ENCODE measurements around the gene DIP2B. TPM values are rescaled to one million over a fixed set of nuclear protein-coding genes. Genes with fewer than 3 reads are reported as not detected.

DIP2B gene
- total RNA-seq, 1 donor from 2014 or later, result 21.1 TPM

GRCh38 chr12:50533203-50533584 lies 28.4 kb downstream of the DIP2B start:
- Histone ChIP-seq H3K27me3 (ENCODE audit: control insufficient read depth, insufficient read depth, low read length) (no peaks in the 10 kb centered on the region), H3K36me3 (ENCODE audit: control insufficient read depth, insufficient read depth, low read length) (no peaks in the 10 kb centered on the region), H3K4me3 (ENCODE audit: low read depth, low read length) (no peak overlapping the region)
- no peak for FAIRE-seq
- DNase-seq (ENCODE audit: low read depth), result peak; percentile 62
- no peak for TF ChIP-seq CTCF (IDR thresholded peaks at IDR 0.05; ENCODE audit: insufficient read depth, low read length, severe bottlenecking)

- Histone ChIP-seq H3K4me3 (ENCODE audit: low read depth, low read length) (no peak overlapping the region), H3K36me3 (ENCODE audit: control insufficient read depth, insufficient read depth, low read length) (no peaks in the 10 kb centered on the region), H3K27me3 (ENCODE audit: control insufficient read depth, insufficient read depth, low read length) (no peaks in the 10 kb centered on the region)
- TF ChIP-seq CTCF (IDR thresholded peaks at IDR 0.05; ENCODE audit: insufficient read depth, low read length, severe bottlenecking), result no peak
- DNase-seq (ENCODE audit: low read depth) (no peak), FAIRE-seq (no peak)
Observed at GRCh38 chr12:50533971-50534370, 29.2 kb downstream of the DIP2B start.

GRCh38 chr12:50536831-50537537 lies 32.2 kb downstream of the DIP2B start:
- Histone ChIP-seq H3K27me3 (ENCODE audit: control insufficient read depth, insufficient read depth, low read length) (no peaks in the 10 kb centered on the region), H3K4me3 (ENCODE audit: low read depth, low read length) (no peak overlapping the region), H3K36me3 (ENCODE audit: control insufficient read depth, insufficient read depth, low read length) (no peaks in the 10 kb centered on the region)
- no peak for TF ChIP-seq CTCF (IDR thresholded peaks at IDR 0.05; ENCODE audit: insufficient read depth, low read length, severe bottlenecking)
- DNase-seq (ENCODE audit: low read depth), result no peak
- FAIRE-seq, result no peak

GRCh38 chr12:50537538-50537919 lies 32.7 kb downstream of the DIP2B start:
- H3K36me3 ChIP-seq (ENCODE audit: control insufficient read depth, insufficient read depth, low read length), result no peaks in the 10 kb centered on the region
- DNase-seq (ENCODE audit: low read depth) (peak; percentile 97), FAIRE-seq (peak; percentile 7)
- TF ChIP-seq CTCF (IDR thresholded peaks at IDR 0.05; ENCODE audit: insufficient read depth, low read length, severe bottlenecking), result no peak
- H3K4me3 ChIP-seq (ENCODE audit: low read depth, low read length), result no peak overlapping the region
- no peaks in the 10 kb centered on the region for H3K27me3 ChIP-seq (ENCODE audit: control insufficient read depth, insufficient read depth, low read length)

- Histone ChIP-seq H3K27me3 (ENCODE audit: control insufficient read depth, insufficient read depth, low read length) (no peaks in the 10 kb centered on the region), H3K4me3 (ENCODE audit: low read depth, low read length) (no peak overlapping the region), H3K36me3 (ENCODE audit: control insufficient read depth, insufficient read depth, low read length) (no peaks in the 10 kb centered on the region)
- DNase-seq (ENCODE audit: low read depth) (no peak), FAIRE-seq (no peak)
- TF ChIP-seq CTCF (IDR thresholded peaks at IDR 0.05; ENCODE audit: insufficient read depth, low read length, severe bottlenecking), result no peak
Observed at GRCh38 chr12:50538182-50538581, 33.4 kb downstream of the DIP2B start.

GRCh38 chr12:50541139-50541538 lies 36.4 kb downstream of the DIP2B start:
- H3K36me3 ChIP-seq (ENCODE audit: control insufficient read depth, insufficient read depth, low read length), result no peaks in the 10 kb centered on the region
- DNase-seq (ENCODE audit: low read depth) (no peak), FAIRE-seq (no peak)
- no peak for TF ChIP-seq CTCF (IDR thresholded peaks at IDR 0.05; ENCODE audit: insufficient read depth, low read length, severe bottlenecking)
- no peaks in the 10 kb centered on the region for H3K27me3 ChIP-seq (ENCODE audit: control insufficient read depth, insufficient read depth, low read length)
- no peak overlapping the region for H3K4me3 ChIP-seq (ENCODE audit: low read depth, low read length)
